HPDE6-E6E7 (cell line): ENCODE data around the gene SLC29A4.
"Not testable (repeated sequence)": the region's sequence is repeated elsewhere in the genome, so short reads cannot be mapped to it uniquely, and the experiment has no call there.

Source experiments
- DNase-seq: peaks from one replicate; pipeline ENCODE4 v3.0.0; 2011; ENCODE audit warnings: missing footprints; ENCODE audit errors: extremely low spot score

Gene SLC29A4, protein sequence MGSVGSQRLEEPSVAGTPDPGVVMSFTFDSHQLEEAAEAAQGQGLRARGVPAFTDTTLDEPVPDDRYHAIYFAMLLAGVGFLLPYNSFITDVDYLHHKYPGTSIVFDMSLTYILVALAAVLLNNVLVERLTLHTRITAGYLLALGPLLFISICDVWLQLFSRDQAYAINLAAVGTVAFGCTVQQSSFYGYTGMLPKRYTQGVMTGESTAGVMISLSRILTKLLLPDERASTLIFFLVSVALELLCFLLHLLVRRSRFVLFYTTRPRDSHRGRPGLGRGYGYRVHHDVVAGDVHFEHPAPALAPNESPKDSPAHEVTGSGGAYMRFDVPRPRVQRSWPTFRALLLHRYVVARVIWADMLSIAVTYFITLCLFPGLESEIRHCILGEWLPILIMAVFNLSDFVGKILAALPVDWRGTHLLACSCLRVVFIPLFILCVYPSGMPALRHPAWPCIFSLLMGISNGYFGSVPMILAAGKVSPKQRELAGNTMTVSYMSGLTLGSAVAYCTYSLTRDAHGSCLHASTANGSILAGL

DNA sequence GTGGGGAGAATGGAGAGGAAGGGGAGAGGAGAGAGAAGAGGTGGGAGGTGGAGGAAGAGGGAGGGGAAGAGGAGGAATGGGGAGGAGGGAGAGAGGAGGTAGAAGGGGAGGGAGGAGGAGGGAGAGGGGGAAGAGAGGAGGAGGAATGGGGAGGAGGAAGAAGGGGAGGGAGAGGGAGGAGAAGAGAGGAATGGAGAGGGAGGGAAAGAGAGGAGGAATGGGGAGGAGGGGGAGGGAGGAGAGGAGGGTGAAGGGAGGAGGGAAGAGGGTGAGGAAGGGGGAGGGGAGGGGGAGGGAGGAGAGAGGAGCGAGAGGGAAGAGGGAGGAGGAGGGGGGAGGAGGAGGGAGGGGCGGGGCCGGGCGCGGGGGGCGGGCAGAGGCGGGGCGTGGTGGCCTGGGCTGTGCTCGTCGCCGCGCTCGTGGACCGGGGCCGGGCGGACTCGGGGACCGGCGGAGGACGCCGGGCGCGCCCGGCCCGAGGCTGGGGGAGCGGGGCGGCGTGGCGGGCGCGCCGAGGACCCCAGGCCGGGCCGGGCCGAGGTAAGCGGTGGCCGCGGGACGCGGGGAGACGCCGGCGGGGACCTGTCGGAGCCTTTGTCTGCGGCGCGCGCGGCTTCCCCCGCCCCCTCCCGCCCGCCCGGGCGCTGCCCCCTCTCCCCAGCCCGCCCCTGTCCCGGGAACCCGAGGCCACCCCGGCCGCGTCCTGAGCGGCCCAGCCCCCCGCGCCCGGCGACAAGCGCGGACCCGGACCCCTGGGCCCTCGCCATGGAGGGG lies at the start of gene SLC29A4:
Gene SLC29A4, plus strand, starts transcription at position 401 of the 774 bp plus-strand sequence. CDS start 4,874 bp downstream, outside the sequence.
- DNase-seq, result no peak

DNA sequence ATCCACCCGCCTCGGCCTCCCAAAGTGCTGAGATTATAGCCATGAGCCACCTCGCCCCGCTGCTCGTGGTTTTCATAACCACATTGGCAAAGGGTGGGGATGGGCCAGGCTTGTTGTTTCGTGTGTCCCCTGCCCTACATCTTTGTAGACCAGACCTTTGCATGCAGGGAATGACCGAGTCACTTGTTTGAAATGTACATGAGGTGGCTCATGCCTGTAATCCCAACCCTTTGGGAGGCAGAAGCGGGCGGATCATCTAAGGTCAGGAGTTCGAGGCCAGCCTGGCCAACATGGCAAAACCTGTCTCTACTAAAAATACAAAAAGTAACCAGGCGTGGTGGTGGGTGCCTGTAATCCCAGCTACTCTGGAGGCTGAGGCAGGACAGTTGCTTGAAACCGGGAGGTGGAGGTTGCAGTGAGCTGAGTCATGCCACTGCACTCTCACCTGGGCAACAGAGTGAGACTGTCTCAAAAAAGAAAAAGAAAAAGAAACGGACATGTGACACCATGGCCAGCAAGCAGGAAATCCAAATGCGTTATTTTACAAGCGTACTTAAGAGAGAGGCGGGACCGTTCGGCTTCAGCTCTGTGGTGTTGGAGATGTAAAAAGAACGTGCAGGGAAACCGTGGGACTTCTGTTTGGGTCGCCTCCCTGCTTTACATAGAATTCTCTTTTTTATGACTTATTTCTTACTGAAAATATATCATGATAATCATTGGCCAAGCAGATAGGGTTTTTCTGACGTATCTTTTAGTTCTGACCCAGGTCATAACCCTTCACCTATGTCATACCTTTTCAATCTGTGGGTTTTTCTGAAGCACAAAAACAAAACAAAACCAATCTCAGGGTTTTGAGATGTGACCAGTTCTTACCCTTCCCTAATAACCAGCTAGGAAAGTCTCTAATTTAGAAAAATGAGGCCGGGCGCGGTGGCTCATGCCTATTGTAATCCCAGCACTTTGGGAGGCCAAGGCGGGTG lies 47.6 kb upstream of the SLC29A4 start:
- no peak for DNase-seq

DNA sequence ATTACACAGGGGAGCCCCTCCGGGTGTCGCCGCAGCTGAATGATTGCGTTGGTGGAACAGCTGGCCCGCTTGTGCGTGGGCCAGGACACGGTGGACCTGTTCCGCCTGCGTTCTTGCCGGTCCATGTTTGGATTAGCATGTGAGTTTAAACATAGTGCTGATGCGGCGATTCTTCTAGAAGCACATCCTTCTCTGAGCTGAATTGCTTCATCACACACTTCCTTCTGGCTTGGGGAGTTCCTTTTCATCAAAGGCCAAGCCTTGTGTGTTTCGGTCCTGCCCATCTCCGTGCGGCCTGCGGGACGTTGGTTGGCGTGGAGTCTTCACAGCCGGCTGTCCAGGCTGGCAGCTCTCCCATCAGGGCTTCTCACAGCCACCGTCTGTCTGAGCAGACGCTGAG lies 45.5 kb upstream of the SLC29A4 start:
- DNase-seq, result no peak

DNA sequence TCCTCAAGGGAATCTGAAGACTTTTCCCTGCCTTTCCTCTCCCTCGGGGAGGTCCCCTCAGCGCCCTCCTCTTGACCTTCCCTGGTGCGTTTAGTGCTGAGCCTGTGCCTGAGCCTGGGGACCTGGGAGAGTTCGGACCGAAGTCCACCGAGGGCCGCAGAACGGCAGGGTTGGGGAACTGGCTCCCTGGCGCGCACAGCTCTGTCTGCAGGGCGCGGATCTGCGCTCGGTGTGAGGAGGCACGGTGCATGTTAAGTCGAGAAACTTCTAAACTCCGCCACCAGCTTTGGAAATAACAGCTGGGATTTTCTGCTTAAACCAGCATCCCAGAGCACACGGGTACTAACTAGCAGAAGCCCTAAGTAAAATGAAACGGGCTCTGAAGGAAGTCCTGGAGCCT lies 44.2 kb upstream of the SLC29A4 start:
- DNase-seq, result no peak

DNA sequence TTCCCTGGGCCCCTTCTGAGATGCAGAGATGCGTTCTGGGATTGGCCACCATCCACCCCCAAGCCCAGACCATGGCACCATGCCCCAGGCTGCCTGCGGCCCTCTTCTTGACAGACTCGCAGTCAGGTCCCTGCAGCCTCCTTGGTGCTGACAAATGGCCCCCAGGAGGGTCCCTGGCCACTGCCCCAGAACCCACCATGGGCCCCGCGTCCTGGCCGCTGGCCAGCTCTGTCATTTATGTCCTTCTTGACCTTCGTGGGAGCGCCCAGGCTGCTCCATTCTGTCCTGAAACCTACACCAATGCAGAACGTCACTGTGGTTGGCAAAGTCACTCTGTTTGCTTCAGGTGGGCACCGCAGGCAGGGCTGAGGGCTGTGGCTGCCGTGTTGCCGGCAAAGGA lies 39.5 kb upstream of the SLC29A4 start:
- no peak for DNase-seq

DNA sequence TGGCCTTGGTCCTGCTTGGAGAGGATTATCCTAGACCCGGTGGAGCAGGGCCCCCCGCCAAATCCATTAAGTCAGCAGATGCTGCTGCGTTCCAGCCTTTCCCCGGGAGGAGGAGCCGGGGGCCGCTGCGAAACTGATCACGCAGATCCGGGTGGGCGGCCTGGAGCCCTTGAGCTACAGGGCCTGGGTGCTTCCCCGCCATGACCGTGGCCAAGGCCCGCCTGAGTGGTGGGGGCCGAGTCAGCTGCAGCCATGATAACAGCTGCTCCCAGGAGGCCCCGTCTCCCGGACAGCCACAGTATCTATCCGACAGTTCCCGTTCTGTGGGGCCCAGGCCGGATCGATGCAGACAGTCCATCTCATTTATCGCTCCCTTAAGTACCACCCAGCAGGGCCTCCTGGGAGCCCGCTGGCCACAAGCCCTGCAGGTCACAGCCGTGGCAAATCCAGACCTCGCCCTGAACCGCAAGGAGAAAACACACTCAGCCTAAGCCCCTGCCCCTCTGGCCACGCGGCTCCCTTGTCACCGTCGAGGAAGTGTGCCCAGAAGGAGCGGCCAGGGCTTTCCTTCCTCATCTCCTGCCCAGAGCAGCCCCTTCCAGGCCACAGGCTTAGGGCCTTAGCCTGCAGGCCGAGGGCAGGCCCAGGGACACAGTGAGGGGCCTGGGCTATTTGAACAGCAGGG lies 34.4 kb upstream of the SLC29A4 start:
- DNase-seq, result no peak

DNA sequence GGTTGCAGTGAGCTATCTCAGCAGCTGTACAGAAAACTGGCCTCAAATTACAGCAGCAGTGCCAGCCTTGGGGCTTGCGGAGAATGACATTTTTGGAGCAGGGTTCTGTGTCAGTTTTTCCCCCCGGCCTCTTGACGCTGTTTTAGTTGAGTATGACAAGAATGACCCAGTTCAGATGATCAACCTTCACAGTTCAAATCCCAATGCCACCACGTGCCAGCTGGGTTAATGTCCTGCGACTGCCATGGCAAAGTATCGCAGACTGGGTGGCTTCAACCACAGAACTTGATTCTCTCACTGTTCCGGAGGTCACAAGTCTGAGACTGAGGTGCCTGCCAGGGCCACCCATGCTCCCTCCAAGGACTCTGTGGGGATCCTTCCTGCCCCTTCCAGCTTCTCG lies 32.0 kb upstream of the SLC29A4 start:
- not testable (repeated sequence) for DNase-seq

DNA sequence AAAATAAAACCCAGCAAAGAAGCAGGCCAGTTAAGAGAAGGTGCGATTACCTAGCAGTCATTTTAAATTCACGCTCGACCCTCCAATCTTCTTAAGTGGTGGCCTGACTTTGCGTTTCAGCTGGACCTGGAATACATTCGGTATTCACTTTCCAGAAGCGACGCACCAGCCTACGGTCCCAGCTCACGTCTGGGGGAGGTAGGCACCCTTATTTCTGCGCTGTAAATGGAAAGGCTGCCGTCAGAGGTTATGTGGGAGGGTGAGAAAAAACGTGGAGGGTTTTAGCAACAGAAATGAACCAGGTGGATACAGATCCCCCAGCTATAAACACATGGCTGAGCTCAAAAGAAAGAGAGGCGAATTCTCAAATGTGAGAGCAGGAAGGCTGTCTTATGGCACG lies 29.2 kb upstream of the SLC29A4 start:
- not testable (repeated sequence) for DNase-seq

DNA sequence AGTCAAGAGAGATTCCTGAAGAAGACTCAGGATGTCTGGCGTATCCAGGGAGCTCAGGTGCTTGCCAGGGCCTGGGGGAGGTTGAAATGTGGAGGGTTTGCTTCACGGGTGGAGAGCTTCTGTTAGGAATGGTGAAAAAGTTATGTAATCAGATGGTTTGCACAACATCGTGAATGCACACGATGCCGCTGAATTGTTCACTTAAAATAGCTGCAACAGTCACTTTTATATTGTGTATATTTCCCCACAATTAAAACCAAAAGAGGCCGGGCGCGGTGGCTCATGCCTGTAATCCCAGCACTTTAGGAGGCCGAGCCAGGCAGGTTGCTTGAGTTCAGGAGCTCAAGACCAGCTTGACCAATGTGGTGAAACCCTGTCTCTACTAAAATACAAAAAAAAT lies 28.4 kb upstream of the SLC29A4 start:
- DNase-seq, result not testable (repeated sequence)

DNA sequence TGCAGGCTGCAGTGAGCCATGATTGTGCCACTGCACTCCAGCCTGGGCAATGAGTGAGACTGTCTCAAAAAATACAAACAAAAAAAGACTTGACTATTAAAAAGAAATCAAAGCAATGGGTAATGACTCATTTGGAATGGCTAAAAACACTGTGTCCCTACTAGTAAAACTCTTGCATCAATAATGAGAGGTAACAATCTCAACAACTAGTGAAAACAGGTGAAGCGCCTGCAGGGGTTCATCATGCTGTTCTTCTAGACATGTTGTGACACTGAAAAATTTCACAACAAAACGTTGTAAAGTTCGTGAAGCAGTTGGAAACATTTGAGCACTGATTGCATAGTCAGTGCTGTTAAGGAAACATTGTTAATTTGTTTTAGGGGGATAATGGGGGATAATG lies 26.9 kb upstream of the SLC29A4 start:
- no peak for DNase-seq

DNA sequence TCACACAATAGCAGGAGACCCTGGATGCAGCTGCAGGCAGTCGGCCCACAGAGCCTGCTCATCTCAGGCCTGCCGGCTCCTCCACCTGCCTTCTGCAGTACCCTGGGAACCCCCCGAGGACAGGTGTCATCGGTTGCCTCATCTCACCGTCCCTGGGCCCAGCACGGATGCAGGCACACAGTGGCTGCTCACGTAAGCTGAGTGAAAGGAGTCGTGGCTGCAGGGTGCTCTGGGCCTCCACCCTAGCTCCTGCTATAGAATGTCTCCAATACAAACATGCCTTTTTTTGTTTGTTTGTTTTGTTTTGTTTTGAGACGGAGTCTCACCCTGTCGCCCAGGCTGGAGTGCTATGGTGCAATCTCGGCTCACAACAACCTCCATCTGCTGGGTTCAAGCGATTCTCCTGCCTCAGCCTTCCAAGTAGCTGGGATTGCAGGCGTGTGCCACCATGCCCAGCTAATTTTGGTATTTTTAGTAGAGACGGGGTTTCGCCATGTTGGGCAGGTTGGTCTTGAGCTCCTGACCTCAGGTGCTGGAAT lies 22.1 kb upstream of the SLC29A4 start:
- DNase-seq, result not testable (repeated sequence)

DNA sequence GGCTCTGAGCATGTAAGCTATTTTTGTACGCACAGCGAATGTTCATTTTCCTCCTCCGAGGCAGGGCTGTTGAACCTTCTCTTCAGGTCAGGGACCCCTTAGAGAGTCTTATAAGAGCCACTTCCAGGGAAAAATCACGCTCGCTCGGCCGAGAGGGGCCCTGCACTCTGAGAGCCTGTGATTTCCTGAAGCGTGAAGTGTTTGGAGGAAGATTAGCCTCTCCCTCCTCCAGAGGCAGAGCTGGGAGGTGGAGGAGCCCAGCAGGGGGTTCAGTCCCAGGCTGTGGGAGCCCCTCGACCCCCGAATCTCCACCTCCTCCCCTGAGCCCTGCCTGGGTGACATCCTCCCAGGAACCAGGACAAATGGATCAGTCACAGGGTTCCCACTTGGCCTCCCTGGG lies 19.7 kb upstream of the SLC29A4 start:
- DNase-seq, result not testable (repeated sequence)

DNA sequence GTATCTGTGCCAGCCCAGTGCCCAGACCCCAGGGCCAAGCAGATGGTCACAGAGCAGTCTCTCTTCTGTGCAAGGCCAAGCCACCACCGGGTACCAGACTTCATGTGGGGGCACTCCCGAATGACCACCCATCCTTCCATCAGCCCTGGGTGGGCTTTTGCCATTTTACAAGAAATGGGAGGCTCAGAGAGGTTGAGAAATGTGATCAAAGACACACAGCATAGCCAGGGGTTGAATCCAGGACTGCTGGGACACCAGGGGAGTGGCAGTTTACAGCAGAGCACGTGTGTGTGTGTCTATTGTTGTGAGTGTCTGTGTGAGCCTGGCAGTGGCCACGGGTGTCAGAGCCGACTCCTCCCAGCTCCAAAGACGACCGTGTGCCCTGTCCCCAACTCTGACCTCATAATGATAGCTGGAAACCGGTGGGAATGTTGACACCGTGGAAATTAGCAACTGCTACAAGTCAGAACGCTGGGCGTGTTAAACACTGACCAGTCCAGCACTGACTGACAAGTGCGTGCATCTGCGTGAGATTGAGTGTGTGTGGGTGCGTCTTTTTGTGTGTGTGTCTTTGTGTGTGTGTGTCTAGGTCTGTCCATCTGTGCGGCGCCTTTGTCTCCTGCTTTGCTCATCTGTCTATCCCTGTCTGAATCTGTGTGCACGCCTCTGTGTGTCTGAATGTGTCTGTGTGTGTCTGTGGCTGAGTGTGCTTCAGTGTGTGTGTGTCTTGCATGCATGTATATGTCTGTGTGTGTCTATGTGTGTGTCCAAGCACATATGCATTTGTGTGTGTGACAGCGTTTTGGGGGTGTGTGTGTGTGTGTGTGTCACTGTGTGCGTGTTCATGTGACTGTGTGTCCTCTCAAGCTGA lies 17.2 kb upstream of the SLC29A4 start:
- no peak for DNase-seq

DNA sequence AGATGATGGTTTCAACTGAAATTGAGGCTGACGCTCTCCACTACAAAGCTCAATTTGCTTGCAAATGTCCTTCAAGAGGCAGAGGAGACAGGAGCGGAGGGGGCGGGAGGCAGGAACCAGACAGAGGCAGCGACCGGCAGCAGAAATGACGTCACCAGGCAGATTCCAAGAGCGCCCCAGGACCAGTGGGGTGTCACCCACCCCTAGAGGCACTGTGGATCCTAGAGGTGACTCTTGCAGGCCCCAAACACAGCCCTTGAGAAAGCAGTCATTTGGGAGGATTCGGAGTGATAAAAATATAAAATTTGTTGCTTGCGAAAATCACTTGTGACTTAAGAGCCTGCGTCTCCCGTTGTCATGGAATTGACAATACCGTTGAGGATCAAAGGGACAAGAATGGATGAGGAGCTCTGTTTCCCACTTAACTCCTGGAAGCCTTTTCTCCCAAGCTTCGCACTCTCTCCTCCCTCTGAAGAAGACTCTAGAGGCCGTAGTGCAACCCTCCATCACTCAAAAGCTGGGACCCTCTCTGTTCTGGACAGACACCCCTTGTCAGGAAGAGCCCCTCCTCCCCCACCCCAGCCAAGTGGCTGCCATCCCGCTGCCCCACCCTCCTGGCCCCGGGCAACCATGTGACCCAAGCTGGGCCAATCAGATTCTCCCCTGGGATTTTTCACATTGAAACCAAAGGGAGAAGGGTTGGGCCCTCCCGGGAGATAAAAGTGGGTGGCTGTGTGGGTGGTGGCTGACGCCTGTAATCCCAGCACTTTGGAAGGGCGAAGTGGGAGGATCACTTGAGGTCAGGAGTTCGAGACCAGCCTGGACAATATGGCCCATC lies 16.3 kb upstream of the SLC29A4 start:
- DNase-seq, result no peak

DNA sequence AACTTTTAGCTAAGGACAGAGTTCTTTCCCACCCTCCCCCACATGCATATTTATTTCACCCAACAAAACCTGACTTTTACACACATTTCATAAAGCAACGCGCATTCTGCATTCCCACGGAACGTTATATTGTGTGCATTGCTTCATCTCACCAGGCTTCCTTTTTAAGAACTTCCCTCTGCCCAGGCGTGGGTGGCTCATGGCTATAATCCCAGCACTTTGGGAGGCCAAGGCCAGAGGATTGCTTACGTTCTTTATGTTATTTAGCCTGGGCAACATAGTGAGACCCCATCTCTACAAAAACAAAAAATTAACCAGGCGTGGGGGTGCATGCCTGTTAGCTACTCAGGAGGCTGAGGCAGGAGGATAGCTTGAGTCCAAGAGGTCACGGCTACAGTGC lies 14.9 kb upstream of the SLC29A4 start:
- not testable (repeated sequence) for DNase-seq

DNA sequence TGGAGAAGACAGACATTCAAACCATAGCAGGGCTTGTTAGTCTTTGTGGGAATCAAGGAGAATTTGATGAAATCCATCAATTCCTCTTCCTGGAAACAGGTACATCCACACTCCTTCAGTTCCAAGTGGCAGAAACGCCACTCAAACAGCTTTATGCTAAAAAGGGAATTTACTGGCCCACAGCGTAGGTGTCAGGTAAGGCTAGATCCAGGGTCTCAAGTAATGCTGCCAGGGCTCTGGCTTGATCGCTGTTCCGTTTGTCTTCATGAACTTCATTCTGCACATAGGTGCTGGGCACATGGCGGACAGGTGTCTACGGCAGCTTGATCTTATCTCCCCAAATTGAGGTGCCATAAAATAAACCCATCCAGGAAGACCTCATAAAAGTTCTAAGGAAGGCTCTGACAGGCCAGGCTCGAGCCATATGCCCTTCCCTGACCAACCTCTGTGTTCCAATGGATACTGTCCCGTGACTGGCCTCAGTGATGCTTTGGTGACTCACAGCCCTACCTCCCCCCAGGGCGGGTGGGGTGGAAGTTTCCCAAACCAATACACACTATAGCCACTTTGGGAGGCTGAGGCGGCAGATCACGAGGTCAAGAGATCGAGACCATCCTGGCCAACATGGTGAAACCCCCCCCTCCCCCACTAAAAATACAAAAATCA lies 12.6 kb upstream of the SLC29A4 start:
- DNase-seq, result not testable (repeated sequence)

DNA sequence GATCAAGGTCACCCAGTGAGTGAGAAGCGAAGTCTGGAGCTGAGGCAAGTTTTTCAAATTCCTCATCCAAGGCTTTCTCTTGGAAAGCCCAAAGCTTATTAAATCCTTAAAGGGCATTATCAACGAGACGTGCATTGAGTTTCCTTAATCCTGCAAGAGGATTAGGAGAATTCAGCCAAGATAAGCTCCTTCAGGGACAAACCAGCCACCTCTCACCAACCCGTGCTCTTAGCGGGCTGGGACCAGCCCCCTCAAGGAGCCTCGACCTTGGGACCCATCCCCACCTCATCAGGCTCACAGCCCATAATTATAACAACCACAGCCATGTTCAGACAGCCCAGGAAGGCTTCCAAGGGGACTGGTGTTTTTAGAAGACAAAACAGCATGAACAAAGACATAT lies 12.0 kb upstream of the SLC29A4 start:
- DNase-seq, result no peak

DNA sequence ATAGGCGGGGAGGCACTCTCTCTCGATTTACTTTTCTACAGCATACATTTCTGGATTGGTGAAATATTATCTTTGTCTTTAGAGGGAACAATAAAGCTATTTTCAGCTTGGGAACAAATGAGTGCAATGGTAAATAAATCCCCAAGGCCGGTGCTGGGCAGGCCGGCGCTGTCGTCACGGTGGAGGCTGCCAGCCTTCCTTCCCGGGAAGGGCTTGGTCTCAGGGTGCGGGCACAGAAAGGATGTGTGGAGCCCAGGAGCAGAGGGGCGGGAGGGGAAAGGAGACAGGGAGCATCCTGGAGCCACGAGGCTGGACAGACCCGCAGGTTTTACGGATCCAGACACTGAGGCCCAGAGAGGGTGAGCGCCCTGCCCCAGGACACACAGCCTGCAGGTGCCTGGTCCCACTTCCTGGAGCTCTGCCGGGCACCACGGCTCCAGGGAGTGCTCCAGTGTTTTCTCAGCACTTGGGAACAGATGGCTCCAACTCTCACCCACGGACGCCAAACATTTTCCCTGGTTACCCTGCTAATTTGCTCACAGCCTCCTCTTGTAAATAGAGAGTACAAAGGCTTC lies 8.8 kb upstream of the SLC29A4 start:
- DNase-seq, result not testable (repeated sequence)
